ENCODE results near the gene CD58.

Gene CD58

GRCh38 chr1:116514708-116515525 is 55.9 kb downstream of the CD58 start:
- no peaks in the 10 kb centered on the region for H3K36me3 ChIP-seq (ENCODE audit: low read length)
- H3K27ac ChIP-seq (ENCODE audit: low read depth, low read length), result no peak overlapping the region
- no peaks in the 10 kb centered on the region for H3F3A ChIP-seq (ENCODE audit: insufficient read depth)
- no peaks in the 10 kb centered on the region for H3K27me3 ChIP-seq (ENCODE audit: low read length)
- no peak overlapping the region for H3K9ac ChIP-seq (ENCODE audit: low read length)
- no peak overlapping the region for H2AFZ ChIP-seq (ENCODE audit: low read depth, low read length, severe bottlenecking)
- no peaks in the 10 kb centered on the region for H3K79me2 ChIP-seq (ENCODE audit: insufficient read depth, low read length)
- H4K20me1 ChIP-seq (ENCODE audit: low read depth, low read length), result no peaks in the 10 kb centered on the region
- no peaks in the 10 kb centered on the region; the same call in 1 of the 2 replicates for H3K9me2 ChIP-seq (replicated peaks; ENCODE audit: insufficient read depth, low read length)
- no peak overlapping the region for H3K4me2 ChIP-seq (ENCODE audit: low read depth, low read length, poor library complexity, severe bottlenecking)
- H3K4me3 ChIP-seq (ENCODE audit: insufficient read depth, low read length, poor library complexity, severe bottlenecking), result no peak overlapping the region
- TF ChIP-seq CTCF (IDR thresholded peaks at IDR 0.05; ENCODE audit: insufficient read depth, low read length, poor library complexity, severe bottlenecking) (no peak), EZH2phosphoT487 (conservative IDR thresholded peaks at IDR 0.05; ENCODE audit: low read length) (no peak)
- H3K9me3 ChIP-seq (ENCODE audit: insufficient read depth, low read length), result no peaks in the 10 kb centered on the region

- no peak for TF ChIP-seq CTCF (IDR thresholded peaks at IDR 0.05; ENCODE audit: insufficient read depth, low read length, poor library complexity, severe bottlenecking)
- TF ChIP-seq EZH2phosphoT487 (conservative IDR thresholded peaks at IDR 0.05; ENCODE audit: low read length), result no peak
- no peaks in the 10 kb centered on the region for H3K27me3 ChIP-seq (ENCODE audit: low read length)
- no peak overlapping the region for H3K27ac ChIP-seq (ENCODE audit: low read depth, low read length)
- no peaks in the 10 kb centered on the region for H4K20me1 ChIP-seq (ENCODE audit: low read depth, low read length)
- no peak overlapping the region for H3K4me2 ChIP-seq (ENCODE audit: low read depth, low read length, poor library complexity, severe bottlenecking)
- no peaks in the 10 kb centered on the region for H3K9me3 ChIP-seq (ENCODE audit: insufficient read depth, low read length)
- H3K9ac ChIP-seq (ENCODE audit: low read length), result no peak overlapping the region
- no peaks in the 10 kb centered on the region for H3F3A ChIP-seq (ENCODE audit: insufficient read depth)
- no peak overlapping the region for H3K4me3 ChIP-seq (ENCODE audit: insufficient read depth, low read length, poor library complexity, severe bottlenecking)
- no peak overlapping the region for H2AFZ ChIP-seq (ENCODE audit: low read depth, low read length, severe bottlenecking)
- H3K79me2 ChIP-seq (ENCODE audit: insufficient read depth, low read length), result no peaks in the 10 kb centered on the region
- H3K9me2 ChIP-seq (replicated peaks; ENCODE audit: insufficient read depth, low read length), result no peaks in the 10 kb centered on the region; the same call in 1 of the 2 replicates
- H3K36me3 ChIP-seq (ENCODE audit: low read length), result no peaks in the 10 kb centered on the region
Measured at GRCh38 chr1:116513956-116514355, 56.9 kb downstream of the CD58 start.

GRCh38 chr1:116511459-116512019 is 59.3 kb downstream of the CD58 start:
- Histone ChIP-seq H3K36me3 (ENCODE audit: low read length) (no peaks in the 10 kb centered on the region), H3K9me3 (ENCODE audit: insufficient read depth, low read length) (no peaks in the 10 kb centered on the region), H3F3A (ENCODE audit: insufficient read depth) (no peaks in the 10 kb centered on the region), H3K79me2 (ENCODE audit: insufficient read depth, low read length) (no peaks in the 10 kb centered on the region), H3K4me2 (ENCODE audit: low read depth, low read length, poor library complexity, severe bottlenecking) (no peak overlapping the region), H3K9me2 (replicated peaks; ENCODE audit: insufficient read depth, low read length) (no peaks in the 10 kb centered on the region; the same call in 1 of the 2 replicates), H4K20me1 (ENCODE audit: low read depth, low read length) (no peaks in the 10 kb centered on the region), H3K9ac (ENCODE audit: low read length) (no peak overlapping the region), H3K27me3 (ENCODE audit: low read length) (no peaks in the 10 kb centered on the region), H2AFZ (ENCODE audit: low read depth, low read length, severe bottlenecking) (no peak overlapping the region), H3K27ac (ENCODE audit: low read depth, low read length) (no peak overlapping the region), H3K4me3 (ENCODE audit: insufficient read depth, low read length, poor library complexity, severe bottlenecking) (no peak overlapping the region)
- TF ChIP-seq CTCF (IDR thresholded peaks at IDR 0.05; ENCODE audit: insufficient read depth, low read length, poor library complexity, severe bottlenecking), result no peak
- TF ChIP-seq EZH2phosphoT487 (conservative IDR thresholded peaks at IDR 0.05; ENCODE audit: low read length), result no peak
